ENCODE data around the gene CERCAM. TPM values are rescaled to one million over a fixed set of nuclear protein-coding genes. Genes with fewer than 3 reads are reported as not detected.
"Not testable (repeated sequence)": the region's sequence is repeated elsewhere in the genome, so short reads cannot be mapped to it uniquely, and the experiment has no call there.

The CERCAM gene
- total RNA-seq, 2 experiments from 2014 or later: 0.75 to 0.79 TPM

DNA sequence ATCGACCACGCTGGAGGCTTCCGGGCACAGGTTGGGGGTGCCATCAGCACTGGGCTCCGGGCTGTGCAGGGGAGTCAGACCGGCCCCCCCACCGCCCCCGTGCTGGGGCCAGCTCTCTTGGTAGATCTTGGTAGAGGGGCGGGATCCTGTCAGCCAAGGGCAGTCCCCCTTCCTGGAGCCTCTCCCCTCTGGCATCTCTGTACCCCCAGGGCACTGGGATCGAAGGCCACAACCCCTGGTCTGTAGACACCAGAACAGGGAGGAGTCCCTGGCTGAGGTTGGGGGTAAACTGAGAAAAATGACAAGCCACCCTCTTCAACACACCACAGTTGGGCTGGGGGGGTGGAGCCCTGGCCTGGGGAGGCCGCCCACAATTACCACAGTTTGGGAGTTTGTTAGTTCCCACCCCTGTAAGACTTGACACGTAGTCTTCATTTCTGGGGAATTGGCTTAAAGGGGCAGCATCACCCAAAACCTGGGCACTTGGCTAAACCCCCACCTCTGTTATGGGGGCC lies 882 bp downstream of the CERCAM start:
- ChIA-PET CTCF (interaction anchor here (0.6 kb wide), 2 partner anchors 21 to 501 kb away, joined by 3 read pairs; no protein-coding TSS in a partner anchor), POLR2A (no interaction called here)
- ATAC-seq (no peak), DNase-seq (no peak)
- Mint-ChIP-seq H3K27me3 (peaks cover 13% of the 10 kb centered on the region), H3K9me3 (ENCODE audit: low read depth) (no peaks in the 10 kb centered on the region), H3K4me1 (peaks cover 10% of the 10 kb centered on the region), H3K4me3 (peak overlapping the region; percentile 40), H3K36me3 (ENCODE audit: low read depth) (no peaks in the 10 kb centered on the region), H3K27ac (no peak overlapping the region)
- intact Hi-C loops (cut with DNase I, micrococcal nuclease): loop anchor here in 1 of 2 experiments (2.0 kb wide), 2 partner anchors 51 to 59 kb away; partner anchors contain the start of gene URM1

DNA sequence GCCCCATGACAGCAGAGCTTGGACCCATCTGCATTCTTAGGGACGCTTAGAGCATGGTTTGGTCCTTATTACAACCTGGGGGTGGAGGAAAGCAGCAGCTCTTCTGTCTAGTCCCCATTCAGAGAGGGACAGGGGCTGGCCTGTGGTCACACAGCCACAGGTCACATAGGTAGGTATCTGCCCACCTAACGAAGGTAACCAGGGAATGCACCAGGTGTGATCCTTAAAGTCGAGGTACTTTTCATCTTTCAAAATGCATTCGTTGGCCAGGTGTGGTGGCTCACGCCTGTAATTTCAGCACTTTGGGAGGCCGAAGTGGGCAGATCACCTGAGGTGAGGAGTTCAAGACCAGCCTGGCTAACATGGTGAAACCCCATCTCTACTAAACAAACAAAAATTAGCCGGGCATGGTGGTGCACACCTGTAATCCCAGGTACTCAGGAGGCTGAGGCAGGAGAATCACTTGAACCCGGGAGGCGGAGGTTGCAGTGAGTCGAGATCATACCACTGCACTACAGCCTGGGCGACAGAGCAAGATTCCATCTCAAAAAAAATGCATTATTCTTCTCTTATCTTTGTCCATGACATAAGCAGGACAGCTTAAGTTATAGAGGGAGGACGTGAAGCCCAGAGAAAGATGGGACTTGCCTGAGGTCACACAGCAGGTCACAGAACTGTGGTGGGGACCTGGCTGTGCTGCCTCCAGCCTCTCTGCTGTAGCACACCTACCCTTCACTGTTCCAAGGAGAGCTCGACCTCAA lies 1.5 kb downstream of the CERCAM start:
- POLR2A ChIA-PET; H3K9me3 Mint-ChIP-seq (ENCODE audit: low read depth); H3K36me3 Mint-ChIP-seq (ENCODE audit: low read depth); DNase-seq; H3K4me1 Mint-ChIP-seq; H3K27ac Mint-ChIP-seq; intact Hi-C loops (cut with DNase I, micrococcal nuclease); H3K4me3 Mint-ChIP-seq; ATAC-seq: not testable (repeated sequence)
- CTCF ChIA-PET: interaction anchor here (0.6 to 1.4 kb wide), 2 partner anchors 42 to 60 kb away, joined by 3 read pairs; no protein-coding TSS in a partner anchor
- peaks cover 11% of the 10 kb centered on the region for H3K27me3 Mint-ChIP-seq

DNA sequence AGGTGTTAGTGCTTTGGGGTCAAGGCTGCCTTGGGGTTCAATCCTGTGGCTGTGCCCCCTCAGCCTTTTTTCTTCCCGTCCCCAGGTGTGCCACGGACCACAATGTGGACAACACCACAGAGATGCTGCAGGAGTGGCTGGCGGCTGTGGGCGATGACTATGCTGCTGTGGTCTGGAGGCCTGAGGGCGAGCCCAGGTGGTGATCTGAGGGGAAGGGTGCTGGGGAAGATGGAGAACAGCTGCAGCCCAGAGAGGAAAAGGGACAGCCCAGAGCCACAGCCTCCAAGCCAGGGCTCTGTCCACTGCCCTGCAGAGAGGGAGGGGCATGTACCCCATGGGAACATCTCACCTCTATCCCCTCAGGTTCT lies 2.1 kb downstream of the CERCAM start:
- no peaks in the 10 kb centered on the region for H3K9me3 Mint-ChIP-seq (ENCODE audit: low read depth)
- intact Hi-C loops (cut with DNase I, micrococcal nuclease): no loop called here
- ChIA-PET CTCF (interaction anchor here (0.6 to 1.4 kb wide), 2 partner anchors 43 to 60 kb away, joined by 3 read pairs; no protein-coding TSS in a partner anchor), POLR2A (interaction anchor here (0.6 kb wide), 1 partner anchor 11 kb away, joined by 4 read pairs; no protein-coding TSS in a partner anchor)
- H3K27me3 Mint-ChIP-seq: peaks cover 11% of the 10 kb centered on the region
- ATAC-seq: no peak
- peaks cover 10% of the 10 kb centered on the region for H3K4me1 Mint-ChIP-seq
- no peak overlapping the region for H3K27ac Mint-ChIP-seq
- no peak for DNase-seq
- no peak overlapping the region for H3K4me3 Mint-ChIP-seq
- no peaks in the 10 kb centered on the region for H3K36me3 Mint-ChIP-seq (ENCODE audit: low read depth)

DNA sequence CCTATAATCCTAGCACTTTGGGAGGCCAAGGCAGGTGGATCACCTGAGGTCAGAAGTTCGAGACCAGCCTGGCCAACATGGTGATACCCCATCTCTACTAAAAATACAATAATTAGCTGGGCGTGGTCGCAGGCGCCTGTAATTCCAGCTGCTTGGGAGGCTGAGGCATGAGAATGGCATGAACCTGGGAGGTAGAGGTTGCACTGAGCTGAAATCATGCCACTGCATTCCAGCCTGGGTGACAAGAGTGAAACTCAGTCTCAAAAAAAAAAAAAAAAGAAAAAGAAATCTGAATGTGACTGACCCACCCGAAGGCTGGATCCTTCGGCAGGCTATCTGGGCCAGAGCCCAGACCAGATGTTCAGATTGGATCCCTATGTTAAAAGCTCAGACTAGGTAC lies 2.7 kb downstream of the CERCAM start:
- peaks cover 11% of the 10 kb centered on the region for H3K27me3 Mint-ChIP-seq
- intact Hi-C loops (cut with DNase I, micrococcal nuclease); H3K27ac Mint-ChIP-seq; H3K36me3 Mint-ChIP-seq (ENCODE audit: low read depth); H3K4me3 Mint-ChIP-seq; DNase-seq; H3K9me3 Mint-ChIP-seq (ENCODE audit: low read depth); ATAC-seq; H3K4me1 Mint-ChIP-seq: not testable (repeated sequence)
- ChIA-PET POLR2A (interaction anchor here (0.6 kb wide), 1 partner anchor 11 kb away, joined by 4 read pairs; no protein-coding TSS in a partner anchor), CTCF (interaction anchor here (0.6 to 1.4 kb wide), 2 partner anchors 61 to 629 kb away, joined by 3 read pairs; no protein-coding TSS in a partner anchor)

DNA sequence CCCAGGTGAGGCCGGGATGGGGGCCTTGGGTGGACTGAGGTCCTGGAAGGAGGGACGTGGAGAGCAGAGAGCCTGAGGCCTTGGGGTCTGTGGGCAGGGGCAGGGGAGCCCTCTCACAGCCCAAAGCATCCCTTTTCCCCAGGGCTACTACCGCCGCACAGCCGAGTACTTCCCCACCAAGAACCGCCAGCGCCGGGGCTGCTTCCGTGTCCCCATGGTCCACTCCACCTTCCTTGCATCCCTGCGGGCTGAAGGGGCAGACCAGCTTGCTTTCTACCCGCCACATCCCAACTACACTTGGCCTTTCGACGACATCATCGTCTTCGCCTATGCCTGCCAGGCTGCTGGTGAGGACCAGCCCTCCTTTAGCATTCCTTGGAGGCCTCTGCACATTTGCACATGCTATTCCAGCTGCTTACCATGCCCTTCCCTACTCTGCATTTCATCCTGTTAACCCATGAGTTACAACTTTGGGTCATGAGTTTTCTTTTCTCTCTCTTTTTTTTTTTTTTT lies 3.7 kb downstream of the CERCAM start:
- ChIA-PET POLR2A (interaction anchor here (0.6 kb wide), 1 partner anchor 118 kb away, joined by 4 read pairs; no protein-coding TSS in a partner anchor), CTCF (no interaction called here)
- Mint-ChIP-seq H3K27me3 (peaks cover 5% of the 10 kb centered on the region), H3K9me3 (ENCODE audit: low read depth) (no peaks in the 10 kb centered on the region), H3K4me3 (no peak overlapping the region), H3K4me1 (peaks cover 5% of the 10 kb centered on the region), H3K27ac (no peak overlapping the region), H3K36me3 (ENCODE audit: low read depth) (no peaks in the 10 kb centered on the region)
- DNase-seq (no peak), ATAC-seq (no peak)
- intact Hi-C loops (cut with DNase I, micrococcal nuclease): no loop called here

DNA sequence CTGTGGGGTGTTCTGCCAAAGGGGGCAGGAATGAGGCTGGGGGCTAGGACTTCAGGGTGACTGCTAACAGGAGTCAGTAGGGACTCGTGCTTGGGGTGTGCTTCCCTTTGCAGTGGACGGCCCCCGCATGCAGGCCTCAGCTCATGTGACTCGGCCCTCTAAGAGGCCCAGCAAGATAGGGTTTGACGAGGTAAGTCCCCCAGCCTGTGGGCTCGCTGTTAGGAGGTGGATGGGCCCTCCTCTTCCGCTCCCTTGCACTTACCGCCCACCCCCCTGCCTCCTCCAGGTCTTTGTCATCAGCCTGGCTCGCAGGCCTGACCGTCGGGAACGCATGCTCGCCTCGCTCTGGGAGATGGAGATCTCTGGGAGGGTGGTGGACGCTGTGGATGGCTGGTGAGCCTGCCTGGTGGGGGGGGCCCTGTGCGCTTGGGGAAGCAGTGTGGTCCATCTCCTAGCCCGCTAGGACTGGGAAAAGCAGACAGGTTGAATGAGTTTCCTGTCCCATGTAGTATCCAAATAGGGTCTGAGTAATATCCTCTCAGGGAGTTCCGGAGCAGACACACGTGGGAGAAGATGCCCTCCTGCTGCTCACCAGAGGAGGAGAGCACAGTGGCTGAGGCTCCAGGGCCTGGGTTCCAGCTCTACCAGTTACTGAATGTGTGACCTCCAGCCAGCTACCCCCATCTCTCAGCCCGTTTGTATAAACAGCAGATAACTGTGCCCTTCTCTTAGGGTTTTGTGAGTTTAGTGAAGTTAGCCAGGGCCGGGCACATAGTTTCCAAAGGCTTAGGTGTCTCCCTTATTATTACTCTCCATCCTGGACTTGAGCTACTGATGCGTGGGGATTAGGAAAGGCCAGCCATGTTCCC lies 8.2 kb downstream of the CERCAM start:
- CTCF ChIA-PET: interaction anchor here (0.5 to 1.0 kb wide), 5 partner anchors 9 to 131 kb away, joined by 3 to 6 read pairs (median 3); partner anchors contain the start of gene SLC27A4

DNA sequence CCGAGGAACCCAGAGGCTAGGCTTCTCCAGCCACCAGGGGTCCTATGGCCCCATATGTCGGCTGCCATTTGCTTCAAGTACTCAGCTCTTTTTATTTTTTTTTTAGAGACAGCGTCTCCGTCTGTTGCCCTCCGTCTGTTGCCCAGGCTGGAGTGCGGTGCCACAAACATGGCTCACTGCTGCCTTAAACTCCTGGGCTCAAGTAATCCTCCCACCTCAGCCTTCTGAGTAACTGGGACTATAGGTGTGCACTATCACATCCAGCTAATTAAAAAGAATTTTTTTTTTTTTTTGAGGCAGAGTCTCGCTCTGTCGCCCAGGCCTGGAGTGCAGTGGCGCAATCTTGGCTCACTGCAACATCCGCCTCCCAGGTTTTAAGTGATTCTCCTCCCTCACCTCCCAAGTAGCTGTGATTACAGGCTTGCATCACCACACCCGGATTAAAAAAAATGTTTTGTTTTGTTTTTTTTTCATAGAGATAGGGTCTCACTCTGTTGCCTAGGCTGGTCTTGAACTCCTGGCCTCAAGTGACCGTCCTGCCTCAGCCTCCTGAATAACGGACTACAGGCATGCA lies 8.9 kb downstream of the CERCAM start:
- H3K27ac Mint-ChIP-seq: no peak overlapping the region
- intact Hi-C loops (cut with DNase I, micrococcal nuclease): no loop called here
- POLR2A ChIA-PET: no interaction called here
- no peaks in the 10 kb centered on the region for H3K36me3 Mint-ChIP-seq (ENCODE audit: low read depth)
- ATAC-seq: no peak
- no peaks in the 10 kb centered on the region for H3K27me3 Mint-ChIP-seq
- no peaks in the 10 kb centered on the region for H3K4me1 Mint-ChIP-seq
- no peak for DNase-seq
- CTCF ChIA-PET: interaction anchor here (0.6 to 1.0 kb wide), 4 partner anchors 9 to 131 kb away, joined by 3 to 6 read pairs (median 4); partner anchors contain the start of gene SLC27A4
- H3K4me3 Mint-ChIP-seq: no peak overlapping the region
- no peaks in the 10 kb centered on the region for H3K9me3 Mint-ChIP-seq (ENCODE audit: low read depth)

More for the DNA sequence above, 8.2 kb downstream of the CERCAM start:
- Mint-ChIP-seq H3K27ac (no peak overlapping the region), H3K4me3 (no peak overlapping the region), H3K9me3 (ENCODE audit: low read depth) (no peaks in the 10 kb centered on the region), H3K4me1 (no peaks in the 10 kb centered on the region), H3K36me3 (ENCODE audit: low read depth) (no peaks in the 10 kb centered on the region), H3K27me3 (no peaks in the 10 kb centered on the region)
- DNase-seq (no peak), ATAC-seq (no peak)
- POLR2A ChIA-PET: no interaction called here
- intact Hi-C loops (cut with DNase I, micrococcal nuclease): no loop called here

DNA sequence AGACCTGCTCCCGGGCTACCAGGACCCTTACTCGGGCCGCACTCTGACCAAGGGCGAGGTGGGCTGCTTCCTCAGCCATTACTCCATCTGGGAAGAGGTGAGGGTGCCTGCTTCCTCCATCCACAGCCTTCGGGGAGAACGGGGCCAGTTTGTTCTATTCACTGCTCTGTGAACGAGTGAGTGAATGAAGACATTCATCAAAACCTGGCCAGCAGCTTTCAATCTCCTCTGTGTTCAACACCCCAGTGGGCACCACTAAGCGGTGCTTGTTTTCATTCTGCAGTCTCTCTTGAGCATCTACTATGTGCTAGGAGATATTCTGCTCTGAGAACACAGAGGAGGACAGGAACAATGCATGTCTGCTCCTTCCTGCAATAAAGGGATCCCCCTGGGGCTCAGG lies 10.6 kb downstream of the CERCAM start:
- intact Hi-C loops (cut with DNase I, micrococcal nuclease): no loop called here
- no peaks in the 10 kb centered on the region for H3K9me3 Mint-ChIP-seq (ENCODE audit: low read depth)
- no peaks in the 10 kb centered on the region for H3K4me1 Mint-ChIP-seq
- DNase-seq (no peak), ATAC-seq (no peak)
- POLR2A ChIA-PET: interaction anchor here (0.6 kb wide), 1 partner anchor 232 kb away, joined by 3 read pairs; no protein-coding TSS in a partner anchor
- H3K27me3 Mint-ChIP-seq: no peaks in the 10 kb centered on the region
- H3K4me3 Mint-ChIP-seq: no peak overlapping the region
- no peak overlapping the region for H3K27ac Mint-ChIP-seq
- no peaks in the 10 kb centered on the region for H3K36me3 Mint-ChIP-seq (ENCODE audit: low read depth)
- CTCF ChIA-PET: interaction anchor here (0.6 to 0.7 kb wide), 2 partner anchors 12 to 176 kb away, joined by 3 read pairs; no protein-coding TSS in a partner anchor

DNA sequence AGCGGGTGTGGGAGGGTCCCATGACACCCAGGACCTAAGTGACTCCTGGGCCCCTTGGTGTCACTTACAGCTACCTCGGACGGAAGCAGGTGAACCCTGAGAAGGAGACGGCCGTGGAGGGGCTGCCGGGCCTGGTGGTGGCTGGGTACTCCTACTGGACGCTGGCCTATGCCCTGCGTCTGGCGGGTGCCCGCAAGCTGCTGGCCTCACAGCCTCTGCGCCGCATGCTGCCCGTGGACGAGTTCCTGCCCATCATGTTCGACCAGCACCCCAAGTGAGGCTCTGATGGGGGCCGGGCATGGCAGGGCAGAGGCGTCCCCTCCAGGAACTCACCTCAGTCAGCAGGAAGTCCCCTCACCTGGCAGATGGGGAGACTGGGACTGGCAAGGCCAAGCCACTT lies 13.7 kb downstream of the CERCAM start:
- H3K27me3 Mint-ChIP-seq: no peaks in the 10 kb centered on the region
- no peak overlapping the region for H3K27ac Mint-ChIP-seq
- H3K9me3 Mint-ChIP-seq (ENCODE audit: low read depth): no peaks in the 10 kb centered on the region
- peaks cover 2% of the 10 kb centered on the region for H3K4me1 Mint-ChIP-seq
- DNase-seq (no peak), ATAC-seq (no peak)
- POLR2A ChIA-PET: no interaction called here
- no peaks in the 10 kb centered on the region for H3K36me3 Mint-ChIP-seq (ENCODE audit: low read depth)
- CTCF ChIA-PET: interaction anchor here (0.6 kb wide), 1 partner anchor 73 kb away, joined by 3 read pairs; no protein-coding TSS in a partner anchor
- intact Hi-C loops (cut with DNase I, micrococcal nuclease): no loop called here
- H3K4me3 Mint-ChIP-seq: no peak overlapping the region

DNA sequence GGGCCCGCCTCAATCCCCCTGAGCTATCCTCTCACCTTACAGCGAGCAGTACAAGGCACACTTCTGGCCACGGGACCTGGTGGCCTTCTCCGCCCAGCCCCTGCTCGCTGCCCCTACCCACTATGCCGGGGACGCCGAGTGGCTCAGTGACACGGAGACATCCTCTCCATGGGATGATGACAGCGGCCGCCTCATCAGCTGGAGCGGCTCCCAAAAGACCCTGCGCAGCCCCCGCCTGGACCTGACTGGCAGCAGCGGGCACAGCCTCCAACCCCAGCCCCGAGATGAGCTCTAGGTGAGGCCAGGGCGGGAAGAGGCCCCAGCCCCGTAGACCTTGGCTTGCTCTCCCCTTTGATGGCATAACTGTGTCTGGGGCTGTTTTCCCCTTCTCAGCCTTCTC lies 15.0 kb downstream of the CERCAM start:
- Mint-ChIP-seq H3K27ac (no peak overlapping the region), H3K9me3 (ENCODE audit: low read depth) (no peaks in the 10 kb centered on the region), H3K4me3 (no peak overlapping the region), H3K36me3 (ENCODE audit: low read depth) (no peaks in the 10 kb centered on the region), H3K27me3 (no peaks in the 10 kb centered on the region), H3K4me1 (peaks cover 2% of the 10 kb centered on the region)
- intact Hi-C loops (cut with DNase I, micrococcal nuclease): no loop called here
- no peak for ATAC-seq
- ChIA-PET POLR2A (no interaction called here), CTCF (interaction anchor here (0.6 to 0.9 kb wide), 2 partner anchors 15 to 117 kb away, joined by 3 to 6 read pairs; partner anchors contain the start of gene CERCAM)
- DNase-seq: no peak

All from activated CD4-positive, alpha-beta T cell treated with anti-CD3 and anti-CD28 coated beads for 36 hours (primary cell).